Lower leg skin (tissue), 4 donors: ENCODE data around the gene ACTN4. TPM values are rescaled to one million over a fixed set of nuclear protein-coding genes. Genes with fewer than 3 reads are reported as not detected.
A peak's percentile ranks its signal among the peaks of the same experiment; 100 is the strongest.
"Not testable (repeated sequence)": the region's sequence is repeated elsewhere in the genome, so short reads cannot be mapped to it uniquely, and the experiment has no call there.

ENCODE experiments used
- DNase-seq, 2 donors: peaks; one replicate each; pipeline ENCODE4 v3.0.0-alpha.2; 2019; ENCODE audit warnings: low spot score in 2 of 2
- H3K4me3 ChIP-seq: fragments of 200-600 bp; sonication (generic); 2 replicates; pipeline ENCODE4 v1.5.1; 2017; ENCODE audit warnings: mild to moderate bottlenecking, low read depth; ENCODE audit not compliant: poor library complexity, severe bottlenecking
- CTCF ChIP-seq, 3 donors: fragments of 450-650 bp; IDR thresholded peaks; one replicate each; pipeline ENCODE4 v1.5.1; 2016; ENCODE audit warnings: antibody characterized with exemption in 3 of 3, mild to moderate bottlenecking in 3 of 3, moderate library complexity in 2 of 3
- POLR2A ChIP-seq, 2 donors: fragments of 450-650 bp; IDR thresholded peaks; one replicate each; pipeline ENCODE4 v1.6.1; 2016 to 2017; ENCODE audit warnings: antibody characterized with exemption in 2 of 2, mild to moderate bottlenecking in 1 of 2, moderate library complexity in 1 of 2
- WGBS, 2 donors: methylation state at CpG; one replicate each; pipeline ENCODE4 v1.1.5; 2018; 5-methylcytosine and 5-hydroxymethylcytosine counted together
- intact Hi-C: fragments of 100-400 bp; cut with DNase I; formaldehyde crosslinking; loops from one replicate; pipeline ENCODE4 v1.15.0; 2023; ENCODE audit warnings: low total_unique reads
- total RNA-seq, 4 donors: library from RNA; depleted of rRNA; stranded (reverse); fragments of >200 nt; gene quantifications; one replicate each; pipeline ENCODE4 v1.1.0, GENCODE V29; 2016

The ACTN4 gene
- total RNA-seq: 100 to 1,000 TPM; 411 to 572 (median 469) TPM

- intact Hi-C loops: no loop called here
- peak in 1 of 2 donors; percentile 89 for TF ChIP-seq POLR2A (IDR thresholded peaks at IDR 0.05)
- TF ChIP-seq CTCF (IDR thresholded peaks at IDR 0.05): no peak
- H3K4me3 ChIP-seq: peak within 1 kb of the TSS; percentile 96
- DNase-seq: peak; percentile 98 to 100
- 0 to 1% methylated on average over 42 to 67 of the region's 77 CpGs for WGBS, 2 donors
Observed at GRCh38 chr19:38647368-38647965, at the start of gene ACTN4. Gene ACTN4 (plus strand): TSS chr19:38647649. CDS start chr19:38647746, 97 bp downstream.

GRCh38 chr19:38599722-38600121, 47.7 kb upstream of the ACTN4 start:
- TF ChIP-seq POLR2A (IDR thresholded peaks at IDR 0.05): no peak
- TF ChIP-seq CTCF (IDR thresholded peaks at IDR 0.05): no peak
- H3K4me3 ChIP-seq: no peak overlapping the region
- WGBS, 2 donors: 87 to 92% methylated on average over 11 of the region's 11 CpGs
- DNase-seq: no peak
- intact Hi-C loops: no loop called here

GRCh38 chr19:38602856-38603255, 44.6 kb upstream of the ACTN4 start:
- 92 to 93% methylated on average over 5 of the region's 5 CpGs for WGBS, 2 donors
- intact Hi-C loops, H3K4me3 ChIP-seq, DNase-seq: not testable (repeated sequence)

- H3K4me3 ChIP-seq: no peak overlapping the region
- intact Hi-C loops: no loop called here
- DNase-seq: no peak
- 71 to 80% methylated on average over 6 of the region's 6 CpGs for WGBS, 2 donors
- TF ChIP-seq POLR2A (IDR thresholded peaks at IDR 0.05): no peak
Observed at GRCh38 chr19:38606131-38606530, 41.3 kb upstream of the ACTN4 start.

- no peak overlapping the region for H3K4me3 ChIP-seq
- 78 to 85% methylated on average over 3 of the region's 3 CpGs for WGBS, 2 donors
- TF ChIP-seq POLR2A (IDR thresholded peaks at IDR 0.05) (no peak), CTCF (IDR thresholded peaks at IDR 0.05) (no peak)
- intact Hi-C loops: loop anchor here (10.0 kb wide), 1 partner anchor 99 kb away; no protein-coding TSS in a partner anchor
- no peak for DNase-seq
Observed at GRCh38 chr19:38614289-38614688, 33.2 kb upstream of the ACTN4 start.

GRCh38 chr19:38615007-38615581, 32.4 kb upstream of the ACTN4 start:
- no peak for TF ChIP-seq CTCF (IDR thresholded peaks at IDR 0.05)
- TF ChIP-seq POLR2A (IDR thresholded peaks at IDR 0.05): no peak
- intact Hi-C loops: loop anchor here (10.0 kb wide), 1 partner anchor 100 kb away; no protein-coding TSS in a partner anchor

More at GRCh38 chr19:38615007-38615581, 32.4 kb upstream of the ACTN4 start:
- DNase-seq: no peak
- WGBS, 2 donors: 74 to 82% methylated on average over 7 of the region's 7 CpGs
- H3K4me3 ChIP-seq: no peak overlapping the region
